GM18502 (cell line): ENCODE data around the gene PTPRR.

ENCODE experiments used
- ATAC-seq: cut with Tn5 transposase; IDR thresholded peaks from one replicate; pipeline ENCODE4 v1.9.1; 2021; ENCODE audit warnings: mild to moderate bottlenecking; ENCODE audit not compliant: unreplicated experiment, poor library complexity

The PTPRR gene

GRCh38 chr12:70719672-70720420, 200.7 kb downstream of the PTPRR start:
- ATAC-seq, result peak; percentile 54

DNA sequence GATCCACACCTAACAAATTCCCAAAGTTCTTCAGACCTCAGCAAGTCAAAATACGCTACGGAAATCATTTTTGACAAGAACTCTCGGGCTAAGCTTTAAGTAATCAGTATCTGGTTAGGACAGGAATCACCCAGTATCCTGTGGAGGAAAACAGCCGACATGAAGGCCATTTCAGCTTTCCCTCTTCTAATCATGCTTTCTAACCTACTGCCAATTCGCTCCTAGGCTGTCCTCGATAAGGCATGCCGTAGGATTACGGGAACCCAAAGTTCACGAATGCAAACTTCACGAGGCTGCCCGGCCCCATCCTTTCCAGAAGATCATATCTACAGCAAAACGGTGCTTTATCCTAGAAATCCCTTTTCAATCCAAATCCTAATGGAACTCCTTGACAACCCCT, 201.5 kb downstream of the PTPRR start:
- ATAC-seq, result no peak

DNA sequence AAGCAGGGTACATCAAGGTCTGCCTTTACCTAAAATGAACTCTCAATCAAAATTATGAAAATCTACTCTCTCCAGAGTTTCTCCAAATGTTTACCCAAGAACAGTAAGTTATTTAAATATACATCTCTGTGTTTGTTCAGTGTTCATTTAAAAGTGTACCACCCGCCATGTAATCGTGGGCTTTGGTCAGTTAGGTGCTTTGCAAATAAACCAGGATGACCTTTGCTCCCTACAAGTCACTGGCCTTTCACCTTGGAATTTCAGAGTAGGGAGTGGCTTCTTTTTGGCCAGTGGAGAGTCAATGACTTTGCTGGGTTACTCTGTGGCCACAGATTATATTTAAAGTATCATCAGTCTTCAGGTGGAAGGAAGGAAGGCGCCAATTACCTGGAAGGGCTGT, 208.7 kb downstream of the PTPRR start:
- ATAC-seq, result no peak

DNA sequence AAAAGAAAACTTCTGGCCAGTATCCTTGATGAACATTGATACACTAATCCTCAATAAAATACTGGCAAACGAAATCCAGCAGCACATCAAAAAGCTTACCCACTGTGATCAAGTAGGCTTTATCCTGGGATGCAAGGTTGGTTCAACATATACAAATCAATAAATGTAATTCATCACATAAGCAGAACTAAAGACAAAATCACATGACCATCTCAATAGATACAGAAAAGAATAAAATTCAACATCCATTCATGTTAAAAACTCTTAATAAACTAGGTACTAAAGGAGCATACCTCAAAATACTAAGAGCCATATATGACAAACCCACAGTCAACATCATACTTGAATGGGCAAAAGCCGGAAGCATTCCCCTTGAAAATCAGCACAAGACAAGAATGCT, 211.5 kb downstream of the PTPRR start:
- no peak for ATAC-seq

GRCh38 chr12:70706611-70707010, 213.9 kb downstream of the PTPRR start:
- ATAC-seq, result no peak

GRCh38 chr12:70698345-70698744, 222.2 kb downstream of the PTPRR start:
- no peak for ATAC-seq

DNA sequence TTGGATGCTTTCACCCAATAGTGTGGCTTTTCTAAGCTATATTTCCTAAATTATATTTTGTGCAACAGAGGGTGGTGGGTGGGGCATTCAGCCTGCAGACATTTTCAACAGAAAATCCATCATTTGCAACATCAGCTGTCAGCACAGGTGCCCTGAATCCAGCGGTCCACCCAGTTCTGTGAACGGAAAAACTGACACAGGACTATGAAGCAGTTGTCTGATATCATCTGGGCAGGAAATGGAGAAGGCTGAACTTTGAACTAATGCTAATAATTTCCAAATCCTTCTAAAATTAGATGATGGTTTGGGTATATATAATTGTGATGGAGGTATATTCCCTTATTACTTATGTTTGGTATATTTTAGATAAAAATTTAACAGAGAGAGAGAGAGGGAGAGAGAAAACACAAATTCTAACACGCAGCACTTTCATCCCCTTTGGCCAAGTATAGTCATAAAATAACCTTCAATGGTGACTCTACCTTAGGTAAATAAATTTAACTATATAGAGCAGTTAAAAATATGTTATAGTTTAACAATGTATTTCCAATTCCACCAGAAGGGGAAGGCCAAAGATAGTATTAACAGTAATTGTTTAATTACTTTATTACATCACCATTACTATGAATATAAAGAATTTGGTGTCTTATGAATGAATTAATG, 225.0 kb downstream of the PTPRR start:
- no peak for ATAC-seq

GRCh38 chr12:70692681-70693288, 227.8 kb downstream of the PTPRR start:
- peak; percentile 47 for ATAC-seq

DNA sequence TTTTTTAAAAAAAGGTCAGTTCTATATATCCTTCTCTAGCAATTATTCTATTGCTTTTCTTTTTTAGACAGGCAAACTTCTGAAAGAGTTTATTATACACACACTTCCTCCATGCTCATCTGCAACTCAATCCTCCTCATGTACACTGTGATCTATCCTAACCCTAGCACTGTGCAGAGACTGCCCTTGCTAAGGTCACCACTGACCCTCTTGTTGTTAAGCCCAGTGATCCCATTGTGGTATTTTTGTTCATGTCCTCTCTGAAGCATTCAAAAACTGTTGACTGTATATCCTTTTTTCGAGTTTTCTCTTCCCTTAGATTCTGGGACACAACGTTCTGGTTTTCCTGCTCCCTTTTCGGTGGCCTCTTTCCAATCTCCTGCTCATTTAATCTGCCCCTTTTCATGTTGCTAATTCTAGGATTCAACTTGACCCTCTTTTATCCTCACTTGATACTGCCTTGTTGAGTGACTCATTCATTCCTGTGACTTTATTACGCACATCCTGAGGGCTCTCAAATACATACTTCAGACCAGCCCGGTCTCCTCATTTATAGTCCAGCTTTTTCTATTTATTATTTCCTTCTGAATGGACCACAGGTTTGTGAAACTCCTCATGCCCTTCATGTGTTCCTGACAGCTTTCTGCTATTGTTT, 229.4 kb downstream of the PTPRR start:
- no peak for ATAC-seq

DNA sequence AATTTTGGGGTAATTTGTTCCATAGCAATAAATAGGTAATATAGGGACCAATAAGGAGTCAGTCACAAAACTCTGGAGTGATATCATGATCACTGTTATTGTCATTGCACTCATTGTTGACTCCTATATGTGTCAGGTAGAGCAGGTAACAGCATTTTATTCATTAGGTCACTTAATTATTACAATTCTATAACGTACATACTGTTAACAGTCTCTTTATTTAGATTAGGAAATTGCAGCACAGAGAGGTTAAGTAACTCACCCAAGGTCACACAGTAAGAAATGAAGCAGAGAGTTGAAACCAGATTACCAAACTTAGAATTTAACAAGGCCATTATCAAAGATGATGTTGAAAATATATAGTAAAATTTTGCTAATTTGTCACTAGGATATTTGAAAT, 233.6 kb downstream of the PTPRR start:
- ATAC-seq, result no peak

DNA sequence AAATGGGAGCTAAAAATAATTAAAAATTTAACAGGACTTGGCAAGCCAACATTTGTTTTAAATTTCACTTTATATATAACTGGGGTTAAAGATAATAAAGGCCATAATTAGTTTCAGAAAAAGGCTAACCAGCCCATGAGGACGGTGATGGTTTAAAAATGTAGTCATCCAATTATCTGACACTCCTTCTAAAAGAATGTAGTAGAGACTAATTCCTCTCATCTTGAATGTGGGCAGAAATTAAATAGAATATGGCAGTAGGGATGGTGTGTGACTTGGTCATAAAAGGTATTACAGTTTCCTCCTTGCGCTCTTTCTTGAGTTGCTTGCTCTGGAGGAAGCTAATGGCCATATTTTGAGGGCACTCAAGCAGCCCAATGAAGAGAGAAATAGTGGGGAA, 234.2 kb downstream of the PTPRR start:
- no peak for ATAC-seq

DNA sequence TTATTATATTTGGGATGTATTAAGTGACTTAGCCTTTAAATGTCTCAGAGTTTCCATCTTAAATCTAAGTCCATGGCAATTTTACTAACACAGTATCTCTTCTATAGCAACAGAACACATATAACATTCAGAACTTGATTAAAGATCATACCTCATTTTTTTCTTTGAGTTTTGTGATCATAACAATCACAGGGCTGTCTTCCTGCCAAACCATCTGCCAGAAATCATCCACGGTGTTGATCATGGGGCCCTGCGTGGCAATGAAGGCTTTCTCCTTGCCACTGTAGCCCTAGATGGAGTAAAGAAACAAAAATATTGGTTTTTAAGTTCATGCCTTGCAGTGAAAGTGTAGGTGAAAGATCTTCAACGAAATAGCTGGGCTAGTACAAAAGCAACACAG, 236.6 kb downstream of the PTPRR start:
- ATAC-seq, result no peak

- no peak for ATAC-seq
These were observed 248.8 kb downstream of the PTPRR start for GRCh38 chr12:70671698-70672097.

- ATAC-seq, result no peak
These were observed 249.6 kb downstream of the PTPRR start for GRCh38 chr12:70670948-70671347.

GRCh38 chr12:70667253-70667652, 253.3 kb downstream of the PTPRR start:
- ATAC-seq, result no peak

- ATAC-seq, result no peak
These were observed 254.2 kb downstream of the PTPRR start for GRCh38 chr12:70666364-70666763.

DNA sequence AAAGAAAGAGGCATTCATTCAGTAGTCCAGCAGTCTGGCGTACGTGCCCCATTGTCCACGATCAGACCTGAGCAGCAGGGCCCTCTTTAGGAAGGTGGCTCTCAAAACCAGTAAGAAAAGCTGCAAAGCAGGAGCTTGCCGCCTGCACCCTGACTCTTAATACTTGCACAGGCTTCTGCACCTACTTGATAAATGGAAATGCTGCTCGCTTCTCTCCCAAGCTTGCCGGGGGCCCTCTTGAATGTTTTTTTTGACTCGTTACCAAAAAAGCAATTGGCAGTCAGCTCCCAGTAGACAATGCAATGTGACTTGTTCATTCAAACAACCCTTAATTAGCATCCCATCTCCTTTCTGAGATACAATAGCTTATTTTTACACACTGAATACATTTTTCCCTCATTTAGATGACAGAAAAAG, 256.1 kb downstream of the PTPRR start:
- ATAC-seq, result no peak

DNA sequence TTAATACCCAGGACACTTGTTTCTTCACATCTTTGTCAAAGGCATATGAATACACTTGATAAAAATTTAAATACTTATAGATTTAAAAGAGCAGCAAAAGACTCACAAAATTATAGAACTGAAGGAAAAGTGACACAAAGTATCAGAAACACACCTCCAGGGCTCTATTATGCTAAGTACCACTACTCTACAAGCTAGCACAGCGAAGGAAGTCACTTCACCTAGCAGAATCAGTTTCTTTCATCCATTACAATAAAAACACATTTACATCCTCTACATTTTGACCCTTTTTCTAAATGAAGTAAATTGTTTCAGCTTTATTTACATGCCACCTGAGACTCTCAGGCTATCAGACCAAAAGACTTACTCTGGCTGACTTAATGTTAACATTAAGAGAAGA, 256.7 kb downstream of the PTPRR start:
- ATAC-seq, result no peak

- ATAC-seq, result no peak
These were observed 258.9 kb downstream of the PTPRR start for GRCh38 chr12:70661466-70662161.

GRCh38 chr12:70660620-70661219, 259.8 kb downstream of the PTPRR start:
- no peak for ATAC-seq
